B cell (primary cell): ENCODE data around the gene MCRS1. TPM values are rescaled to one million over a fixed set of nuclear protein-coding genes. Genes with fewer than 3 reads are reported as not detected.

Experiments used
- ATAC-seq: fragments of 200-7000 bp; cut with Tn5 transposase; one replicate; pipeline ENCODE4 v1.10.0; 2021; ENCODE audit warnings: low read depth, mild to moderate bottlenecking, moderate number of reproducible peaks, moderate library complexity
- CTCF ChIA-PET: fragments of 350-600 bp; sonication (Branson Sonifier 250); formaldehyde crosslinking; loops from one replicate; lab custom pipeline; 2021; ENCODE audit warnings: antibody characterized with exemption, inconsistent platforms; lab: Charles Lee
- POLR2A ChIA-PET: fragments of 350-600 bp; sonication (Branson Sonifier 250); formaldehyde crosslinking; loops from one replicate; lab custom pipeline; 2021; ENCODE audit warnings: antibody characterized with exemption; lab: Charles Lee
- DNase-seq: peaks from one replicate; pipeline ENCODE4 v3.0.0; 2013
- H2AFZ ChIP-seq: 2 replicates; pipeline ENCODE4 v1.6.1; 2012; ENCODE audit warnings: mild to moderate bottlenecking, low read depth, low read length; ENCODE audit not compliant: insufficient read depth, poor library complexity, severe bottlenecking
- H3K27ac ChIP-seq, 2 donors: 1 replicate in 1 of 2; 2 replicates in 1 of 2; pipeline ENCODE4 v1.5.1; 2012 to 2013; ENCODE audit warnings: low read length in 2 of 2, mild to moderate bottlenecking in 2 of 2, moderate library complexity in 1 of 2
- H3K27me3 ChIP-seq, 4 experiments: fragments of 200-600 bp in 1 of 4; sonication (generic) in 1 of 4; replicated peaks in 1 of 4; 1 replicate in 2 of 4; 2 replicates in 2 of 4; pipeline versions ENCODE4 v1.6.1 to v1.7.0; 2013 to 2016; ENCODE audit warnings: low read length in 3 of 4, mild to moderate bottlenecking in 2 of 4, mixed read lengths in 1 of 4, moderate library complexity in 1 of 4; ENCODE audit not compliant: insufficient read depth in 4 of 4, control insufficient read depth in 3 of 4; ENCODE audit errors: control extremely low read depth in 1 of 4
- H3K36me3 ChIP-seq, 2 experiments: replicated peaks in 1 of 2; 1 replicate in 1 of 2; 2 replicates in 1 of 2; pipeline versions ENCODE4 v1.6.1 to v1.7.1; 2013; ENCODE audit warnings: low read length in 1 of 2; ENCODE audit not compliant: insufficient read depth in 2 of 2, control insufficient read depth in 1 of 2; ENCODE audit errors: control extremely low read depth in 1 of 2, extremely low read depth in 1 of 2
- H3K4me1 ChIP-seq, 2 donors: fragments of 200-600 bp in 1 of 2; sonication (generic) in 1 of 2; 1 replicate in 1 of 2; 2 replicates in 1 of 2; pipeline versions ENCODE4 v1.5.1 to v1.6.1; 2013 to 2017; ENCODE audit warnings: low read length in 2 of 2; ENCODE audit not compliant: control insufficient read depth in 2 of 2, insufficient read depth in 2 of 2
- H3K4me2 ChIP-seq: replicated peaks from 2 replicates; pipeline ENCODE3; 2012; ENCODE audit warnings: mild to moderate bottlenecking, low read depth, low read length; ENCODE audit not compliant: poor library complexity, severe bottlenecking
- H3K4me3 ChIP-seq, 5 experiments: fragments of 200-600 bp in 1 of 5; sonication (generic) in 1 of 5; 1 replicate in 3 of 5; 2 replicates in 2 of 5; pipeline versions ENCODE4 v1.5.1 to v1.7.0; 2011 to 2016; ENCODE audit warnings: low read length in 4 of 5, mild to moderate bottlenecking in 4 of 5, low read depth in 2 of 5, control low read depth in 1 of 5, moderate library complexity in 1 of 5; ENCODE audit not compliant: insufficient read depth in 1 of 5; ENCODE audit errors: control extremely low read depth in 1 of 5, extremely low read depth in 1 of 5
- H3K79me2 ChIP-seq: fragments of 200-600 bp; sonication (generic); one replicate; pipeline ENCODE4 v1.6.0; 2016; ENCODE audit warnings: low read length; ENCODE audit not compliant: control insufficient read depth, insufficient read depth
- H3K9ac ChIP-seq: fragments of 200-600 bp; sonication (generic); 2 replicates; pipeline ENCODE4 v1.6.1; 2017; ENCODE audit warnings: mild to moderate bottlenecking, low read length, moderate library complexity
- H3K9me3 ChIP-seq, 3 donors: one replicate each; pipeline versions ENCODE4 v1.6.1 to v1.7.1; 2013; ENCODE audit warnings: low read length in 2 of 3; ENCODE audit not compliant: control insufficient read depth in 2 of 3, insufficient read depth in 1 of 3; ENCODE audit errors: control extremely low read depth in 1 of 3
- H4K20me1 ChIP-seq: 2 replicates; pipeline ENCODE4 v1.6.0; 2012; ENCODE audit warnings: mild to moderate bottlenecking, low read length; ENCODE audit not compliant: insufficient read depth, control insufficient read depth, poor library complexity, severe bottlenecking
- H3K27ac Mint-ChIP-seq: one replicate; pipeline ENCODE4 v1.8.0; 2021; ENCODE audit warnings: mixed read lengths
- H3K27me3 Mint-ChIP-seq: one replicate; pipeline ENCODE4 v1.8.0; 2021; ENCODE audit warnings: mixed read lengths
- H3K4me1 Mint-ChIP-seq: one replicate; pipeline ENCODE4 v1.8.0; 2021; ENCODE audit warnings: mixed read lengths
- H3K4me3 Mint-ChIP-seq: one replicate; pipeline ENCODE4 v1.8.0; 2021; ENCODE audit warnings: mixed read lengths
- H3K9me3 Mint-ChIP-seq: one replicate; pipeline ENCODE4 v1.8.0; 2022; ENCODE audit warnings: mixed read lengths; ENCODE audit not compliant: insufficient read depth
- EZH2 ChIP-seq: IDR thresholded peaks from 2 replicates; pipeline ENCODE4 v1.6.1; 2012; ENCODE audit warnings: borderline replicate concordance, low read depth, mild to moderate bottlenecking, moderate library complexity, low read length; ENCODE audit not compliant: insufficient read depth, poor library complexity, severe bottlenecking
- WGBS: methylation state at CpG from one replicate; pipeline ENCODE4 v1.1.5; 2013; ENCODE audit warnings: missing lambda C conversion rate; ENCODE audit not compliant: insufficient coverage; 5-methylcytosine and 5-hydroxymethylcytosine counted together
- intact Hi-C: fragments of 100-400 bp; cut with micrococcal nuclease; formaldehyde crosslinking; loops from one replicate; pipeline ENCODE4 v1.10.0; 2022
- polyA plus RNA-seq: library from polyadenylated mRNA; depleted of rRNA; stranded (reverse); fragments of >200 nt; gene quantifications from 2 replicates; pipeline ENCODE4 v1.2.3, GENCODE V29; 2012
- total RNA-seq, 2 donors: library from RNA; stranded (reverse); fragments of 120-200 nt in 1 of 2; gene quantifications; 1 replicate in 1 of 2; 2 replicates in 1 of 2; pipeline versions ENCODE4 v1.2.3 to v1.2.4, GENCODE V29; 2013 to 2022
- TF ChIP-seq, protein P1 (sequence below): fragments of 200-600 bp; IDR thresholded peaks from one replicate; pipeline ENCODE4 v1.8.0; 2022; ENCODE audit warnings: antibody characterized with exemption, mild to moderate bottlenecking

Gene MCRS1
- total and polyA plus RNA-seq, 2 donors (not counting 1 experiment from before 2014, with no cell fraction given) = 81.1 to 107 TPM

DNA sequence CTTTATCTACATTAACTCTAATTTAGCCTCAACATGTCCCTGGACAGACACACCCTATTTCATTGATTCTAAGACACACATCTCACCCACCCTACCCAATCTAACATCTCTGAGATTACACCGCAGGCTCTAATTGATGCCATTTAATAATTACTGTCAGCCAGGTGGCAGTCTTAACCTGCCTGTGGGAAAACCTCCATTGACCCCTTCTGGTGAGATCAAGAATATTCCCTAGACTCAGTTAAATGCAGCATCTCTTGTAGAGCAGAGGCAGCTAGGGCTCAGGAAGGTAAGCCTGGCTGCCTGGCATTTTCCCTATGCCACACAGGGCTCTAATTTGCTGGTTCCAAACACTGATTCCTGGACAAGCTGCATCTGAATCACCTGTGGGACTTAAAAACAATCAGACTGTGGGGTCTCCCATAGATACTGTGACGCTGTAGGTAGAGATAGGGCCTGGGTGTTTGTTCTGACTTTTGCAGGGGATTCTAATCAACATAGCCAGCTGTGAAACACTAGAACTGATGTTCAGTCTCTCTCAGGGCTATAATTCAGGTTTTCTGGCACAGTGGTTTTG, 14.3 kb downstream of the MCRS1 start:
- H3K79me2 ChIP-seq = no peaks in the 10 kb centered on the region
- peaks cover 0 to 17% (median 4%) of the 10 kb centered on the region in 4 experiments for H3K27me3 ChIP-seq
- no peak overlapping the region for H2AFZ ChIP-seq
- H3K9me3 Mint-ChIP-seq = no peaks in the 10 kb centered on the region
- no peak overlapping the region for H3K4me2 ChIP-seq
- H4K20me1 ChIP-seq = no peaks in the 10 kb centered on the region
- no peak overlapping the region for H3K27ac Mint-ChIP-seq
- no peak overlapping the region for H3K4me3 ChIP-seq
- intact Hi-C loops = loop anchor here (5.0 kb wide), 1 partner anchor 154 kb away; the partner anchor contains the start of gene FMNL3
- peaks cover 5% of the 10 kb centered on the region for H3K4me1 Mint-ChIP-seq
- H3K4me3 Mint-ChIP-seq = no peak overlapping the region
- POLR2A ChIA-PET = interaction anchor here (0.5 to 1.1 kb wide), 2 partner anchors 14 to 254 kb away, joined by 5 read pairs; no protein-coding TSS in a partner anchor
- WGBS = 64% methylated on average over 2 of the region's 2 CpGs
- H3K27me3 Mint-ChIP-seq = peaks cover 7% of the 10 kb centered on the region
- peaks cover 0 to 16% of the 10 kb centered on the region in 2 experiments for H3K36me3 ChIP-seq
- no peak overlapping the region for H3K27ac ChIP-seq
- ATAC-seq (peak; percentile 51), DNase-seq (peak; percentile 63)
- H3K9ac ChIP-seq = no peak overlapping the region
- H3K9me3 ChIP-seq = no peaks in the 10 kb centered on the region
- H3K4me1 ChIP-seq = peaks cover 7 to 9% of the 10 kb centered on the region in 2 donors
- TF ChIP-seq, protein P1, sequence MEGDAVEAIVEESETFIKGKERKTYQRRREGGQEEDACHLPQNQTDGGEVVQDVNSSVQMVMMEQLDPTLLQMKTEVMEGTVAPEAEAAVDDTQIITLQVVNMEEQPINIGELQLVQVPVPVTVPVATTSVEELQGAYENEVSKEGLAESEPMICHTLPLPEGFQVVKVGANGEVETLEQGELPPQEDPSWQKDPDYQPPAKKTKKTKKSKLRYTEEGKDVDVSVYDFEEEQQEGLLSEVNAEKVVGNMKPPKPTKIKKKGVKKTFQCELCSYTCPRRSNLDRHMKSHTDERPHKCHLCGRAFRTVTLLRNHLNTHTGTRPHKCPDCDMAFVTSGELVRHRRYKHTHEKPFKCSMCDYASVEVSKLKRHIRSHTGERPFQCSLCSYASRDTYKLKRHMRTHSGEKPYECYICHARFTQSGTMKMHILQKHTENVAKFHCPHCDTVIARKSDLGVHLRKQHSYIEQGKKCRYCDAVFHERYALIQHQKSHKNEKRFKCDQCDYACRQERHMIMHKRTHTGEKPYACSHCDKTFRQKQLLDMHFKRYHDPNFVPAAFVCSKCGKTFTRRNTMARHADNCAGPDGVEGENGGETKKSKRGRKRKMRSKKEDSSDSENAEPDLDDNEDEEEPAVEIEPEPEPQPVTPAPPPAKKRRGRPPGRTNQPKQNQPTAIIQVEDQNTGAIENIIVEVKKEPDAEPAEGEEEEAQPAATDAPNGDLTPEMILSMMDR = peak; percentile 63
- no peak for TF ChIP-seq EZH2
- CTCF ChIA-PET = interaction anchor here (0.7 to 5.4 kb wide), 12 partner anchors 9 to 224 kb away, joined by 3 to 38 read pairs (median 5); no protein-coding TSS in a partner anchor

DNA sequence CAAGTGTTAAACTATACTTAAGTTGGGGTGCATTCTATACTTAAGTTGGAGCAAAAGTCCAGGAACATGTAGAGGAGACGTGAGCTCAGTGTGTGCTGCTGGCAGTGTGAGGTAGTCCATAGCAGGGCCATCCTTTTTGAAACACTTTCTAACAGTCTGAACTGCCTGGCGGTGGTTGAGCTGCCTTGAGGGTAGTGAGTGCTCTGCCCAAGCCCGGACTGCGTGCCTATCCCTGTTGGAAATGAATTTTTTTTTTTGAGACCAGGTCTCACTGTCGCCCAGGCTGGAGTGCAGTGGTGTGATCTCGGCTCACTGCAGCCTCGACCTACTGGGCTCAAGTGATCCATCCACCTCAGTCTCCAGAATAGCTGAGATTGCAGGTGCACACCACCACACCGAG, 15.0 kb downstream of the MCRS1 start:
- intact Hi-C loops = loop anchor here (5.0 kb wide), 1 partner anchor 154 kb away; the partner anchor contains the start of gene FMNL3
- H3K4me1 Mint-ChIP-seq = peaks cover 8% of the 10 kb centered on the region
- H4K20me1 ChIP-seq = no peaks in the 10 kb centered on the region
- H3K9ac ChIP-seq = no peak overlapping the region
- DNase-seq (no peak), ATAC-seq (no peak)
- no peak overlapping the region for H3K4me3 Mint-ChIP-seq
- no peak overlapping the region for H3K4me3 ChIP-seq
- no peak overlapping the region for H2AFZ ChIP-seq
- ChIA-PET POLR2A (no interaction called here), CTCF (interaction anchor here (0.9 to 5.4 kb wide), 9 partner anchors 8 to 225 kb away, joined by 3 to 38 read pairs (median 6); no protein-coding TSS in a partner anchor)
- H3K36me3 ChIP-seq = peaks cover 0 to 9% of the 10 kb centered on the region in 2 experiments
- 95% methylated on average over 8 of the region's 8 CpGs for WGBS
- peaks cover 11% of the 10 kb centered on the region for H3K27me3 Mint-ChIP-seq
- no peaks in the 10 kb centered on the region for H3K9me3 ChIP-seq
- peaks cover 0 to 24% (median 10%) of the 10 kb centered on the region in 4 experiments for H3K27me3 ChIP-seq
- H3K79me2 ChIP-seq = no peaks in the 10 kb centered on the region
- H3K4me2 ChIP-seq = no peak overlapping the region
- TF ChIP-seq EZH2 = no peak
- TF ChIP-seq, protein P1 = no peak
- peaks cover 13 to 15% of the 10 kb centered on the region in 2 donors for H3K4me1 ChIP-seq
- no peaks in the 10 kb centered on the region for H3K9me3 Mint-ChIP-seq
- no peak overlapping the region for H3K27ac ChIP-seq
- H3K27ac Mint-ChIP-seq = no peak overlapping the region
